Kidney glomerular epithelial cell (primary cell): ENCODE measurements around the gene GFRA4.

Experiments used
- DNase-seq: peaks from one replicate; lab custom pipeline; 2025; lab: John Stamatoyannopoulos, UW

GFRA4 gene

GRCh38 chr20:3694864-3695263 lies 31.7 kb upstream of the GFRA4 start:
- DNase-seq, result no peak

GRCh38 chr20:3693376-3693775 lies 30.2 kb upstream of the GFRA4 start:
- no peak for DNase-seq

- DNase-seq, result no peak
Observed at GRCh38 chr20:3692706-3693294, 29.6 kb upstream of the GFRA4 start.

GRCh38 chr20:3691897-3692296 lies 28.7 kb upstream of the GFRA4 start:
- no peak for DNase-seq

- no peak for DNase-seq
Observed at GRCh38 chr20:3691306-3691705, 28.1 kb upstream of the GFRA4 start.

GRCh38 chr20:3690413-3690812 lies 27.2 kb upstream of the GFRA4 start:
- DNase-seq, result no peak

GRCh38 chr20:3689978-3690377 lies 26.8 kb upstream of the GFRA4 start:
- no peak for DNase-seq

- DNase-seq, result peak; percentile 9
Observed at GRCh38 chr20:3687655-3688054, 24.5 kb upstream of the GFRA4 start.

GRCh38 chr20:3686867-3687321 lies 23.7 kb upstream of the GFRA4 start:
- peak; percentile 76 for DNase-seq

- DNase-seq, result no peak
Observed at GRCh38 chr20:3686421-3686820, 23.2 kb upstream of the GFRA4 start.

- DNase-seq, result no peak
Observed at GRCh38 chr20:3685341-3685740, 22.1 kb upstream of the GFRA4 start.

- no peak for DNase-seq
Observed at GRCh38 chr20:3681931-3682781, 19.0 kb upstream of the GFRA4 start, which contains the start of gene ADAM33. Gene ADAM33, minus strand, starts transcription at chr20:3682010. Its CDS starts 6 bp downstream, at chr20:3682004.

- no peak for DNase-seq
Observed at GRCh38 chr20:3681352-3681930, 18.2 kb upstream of the GFRA4 start.

GRCh38 chr20:3680701-3681351 lies 17.6 kb upstream of the GFRA4 start:
- DNase-seq, result no peak

GRCh38 chr20:3679749-3680700 lies 16.8 kb upstream of the GFRA4 start:
- DNase-seq, result no peak

- no peak for DNase-seq
Observed at GRCh38 chr20:3678856-3679720, 15.9 kb upstream of the GFRA4 start.

- DNase-seq, result no peak
Observed at GRCh38 chr20:3678198-3678597, 15.0 kb upstream of the GFRA4 start.

- no peak for DNase-seq
Observed at GRCh38 chr20:3677733-3678132, 14.5 kb upstream of the GFRA4 start.

GRCh38 chr20:3674995-3675900 lies 12.0 kb upstream of the GFRA4 start:
- DNase-seq, result no peak
